Osteoblast (primary cell): Measurements from ENCODE around the gene EXTL2. TPM values are rescaled to one million over a fixed set of nuclear protein-coding genes. Genes with fewer than 3 reads are reported as not detected.
"Not testable (repeated sequence)": the region's sequence is repeated elsewhere in the genome, so short reads cannot be mapped to it uniquely, and the experiment has no call there.

Source experiments
- DNase-seq: peaks from one replicate; pipeline ENCODE4 v3.0.0; 2011; ENCODE audit warnings: low spot score, mixed read lengths; ENCODE audit not compliant: insufficient read length; ENCODE audit errors: missing footprints
- H2AFZ ChIP-seq: 2 replicates; pipeline ENCODE4 v1.6.0; 2011; ENCODE audit warnings: mild to moderate bottlenecking, low read length
- H3K27ac ChIP-seq: 2 replicates; pipeline ENCODE4 v1.5.1; 2011; ENCODE audit warnings: mild to moderate bottlenecking, low read depth, low read length, moderate library complexity
- H3K27me3 ChIP-seq: 2 replicates; pipeline ENCODE4 v1.6.0; 2012; ENCODE audit warnings: mild to moderate bottlenecking, control low read depth, inconsistent platforms, low read length, moderate library complexity; ENCODE audit not compliant: insufficient read depth
- H3K36me3 ChIP-seq: 2 replicates; pipeline ENCODE4 v1.5.1; 2011; ENCODE audit warnings: mild to moderate bottlenecking, low read length, control low read depth, moderate library complexity; ENCODE audit not compliant: insufficient read depth
- H3K4me1 ChIP-seq: 2 replicates; pipeline ENCODE4 v1.5.1; 2011; ENCODE audit warnings: mild to moderate bottlenecking, low read length, control low read depth, moderate library complexity; ENCODE audit not compliant: insufficient read depth
- H3K4me2 ChIP-seq: 2 replicates; pipeline ENCODE4 v1.6.0; 2011; ENCODE audit warnings: mild to moderate bottlenecking, low read length; ENCODE audit not compliant: insufficient read depth
- H3K4me3 ChIP-seq: fragments of 200-600 bp; sonication (generic); 3 replicates; pipeline ENCODE4 v1.5.1; 2012; ENCODE audit warnings: mild to moderate bottlenecking, low read length, inconsistent platforms; ENCODE audit not compliant: insufficient read depth
- H3K79me2 ChIP-seq: 2 replicates; pipeline ENCODE4 v1.6.0; 2012; ENCODE audit warnings: mild to moderate bottlenecking, low read length, control low read depth, inconsistent platforms; ENCODE audit not compliant: insufficient read depth
- H3K9me3 ChIP-seq: 2 replicates; pipeline ENCODE4 v1.5.1; 2011; ENCODE audit warnings: low read depth, low read length, control low read depth
- H4K20me1 ChIP-seq: 2 replicates; pipeline ENCODE4 v1.6.0; 2012; ENCODE audit warnings: mild to moderate bottlenecking, low read length, control low read depth; ENCODE audit not compliant: insufficient read depth
- CTCF ChIP-seq: IDR thresholded peaks from 2 replicates; pipeline ENCODE4 v1.5.1; 2011; ENCODE audit warnings: mild to moderate bottlenecking, low read depth, low read length, moderate library complexity; ENCODE audit errors: extremely low read depth
- total RNA-seq: library from RNA; depleted of rRNA; stranded (reverse); fragments of >200 nt; gene quantifications from 2 replicates; pipeline ENCODE4 v1.2.3, GENCODE V29; 2012

EXTL2 gene
- total RNA-seq, 1 donor: 36.2 TPM

GRCh38 chr1:100941580-100942216, 47.1 kb upstream of the EXTL2 start:
- Histone ChIP-seq H2AFZ (no peak overlapping the region), H3K4me3 (no peak overlapping the region), H3K36me3 (peaks cover 27% of the 10 kb centered on the region), H3K4me1 (no peaks in the 10 kb centered on the region), H3K27me3 (no peaks in the 10 kb centered on the region), H4K20me1 (no peaks in the 10 kb centered on the region), H3K27ac (no peak overlapping the region), H3K4me2 (no peak overlapping the region), H3K79me2 (peaks cover 12% of the 10 kb centered on the region), H3K9me3 (no peaks in the 10 kb centered on the region)
- TF ChIP-seq CTCF: no peak
- DNase-seq: no peak

GRCh38 chr1:100941098-100941527, 46.5 kb upstream of the EXTL2 start:
- no peak for TF ChIP-seq CTCF
- no peak overlapping the region for H3K27ac ChIP-seq
- no peak overlapping the region for H3K4me2 ChIP-seq
- no peaks in the 10 kb centered on the region for H3K4me1 ChIP-seq
- no peak overlapping the region for H2AFZ ChIP-seq
- H3K4me3 ChIP-seq: no peak overlapping the region
- H3K36me3 ChIP-seq: peaks cover 32% of the 10 kb centered on the region
- H3K9me3 ChIP-seq: no peaks in the 10 kb centered on the region
- H4K20me1 ChIP-seq: no peaks in the 10 kb centered on the region
- no peaks in the 10 kb centered on the region for H3K27me3 ChIP-seq
- no peak for DNase-seq
- peaks cover 9% of the 10 kb centered on the region for H3K79me2 ChIP-seq

- TF ChIP-seq CTCF: no peak
- Histone ChIP-seq H3K27me3 (no peaks in the 10 kb centered on the region), H2AFZ (no peak overlapping the region), H3K4me1 (no peaks in the 10 kb centered on the region), H3K4me2 (no peak overlapping the region), H3K4me3 (no peak overlapping the region), H4K20me1 (no peaks in the 10 kb centered on the region), H3K27ac (no peak overlapping the region), H3K9me3 (no peaks in the 10 kb centered on the region), H3K79me2 (peaks cover 5% of the 10 kb centered on the region), H3K36me3 (peaks cover 24% of the 10 kb centered on the region)
- no peak for DNase-seq
Measured at GRCh38 chr1:100936194-100936967, 41.7 kb upstream of the EXTL2 start.

GRCh38 chr1:100933555-100933954, 38.9 kb upstream of the EXTL2 start:
- not testable (repeated sequence) for H3K9me3 ChIP-seq, H2AFZ ChIP-seq, H3K4me3 ChIP-seq, DNase-seq, H3K79me2 ChIP-seq, H3K27ac ChIP-seq, H3K27me3 ChIP-seq, H4K20me1 ChIP-seq, H3K4me2 ChIP-seq, H3K4me1 ChIP-seq
- H3K36me3 ChIP-seq: peaks cover 16% of the 10 kb centered on the region
